HUES48 (cell line): ENCODE measurements around the gene GJA4.
"Not testable (repeated sequence)": the region's sequence is repeated elsewhere in the genome, so short reads cannot be mapped to it uniquely, and the experiment has no call there.

Experiments used
- H3K27ac ChIP-seq: one replicate; pipeline ENCODE4 v1.7.0; 2013; ENCODE audit warnings: low read depth, low read length, inconsistent platforms
- H3K27me3 ChIP-seq: 2 replicates; pipeline ENCODE4 v1.6.1; 2013; ENCODE audit warnings: mild to moderate bottlenecking, low read length; ENCODE audit not compliant: control insufficient read depth, insufficient read depth
- H3K36me3 ChIP-seq: 2 replicates; pipeline ENCODE4 v1.6.1; 2013; ENCODE audit warnings: low read length; ENCODE audit not compliant: control insufficient read depth, insufficient read depth
- H3K4me1 ChIP-seq: 2 replicates; pipeline ENCODE4 v1.6.1; 2013; ENCODE audit warnings: mild to moderate bottlenecking, low read length; ENCODE audit not compliant: control insufficient read depth, insufficient read depth
- H3K4me3 ChIP-seq: 2 replicates; pipeline ENCODE4 v1.5.1; 2013; ENCODE audit warnings: mild to moderate bottlenecking, low read depth, low read length
- H3K9ac ChIP-seq: 2 replicates; pipeline ENCODE4 v1.6.1; 2013; ENCODE audit warnings: mild to moderate bottlenecking, low read depth, low read length, moderate library complexity
- H3K9me3 ChIP-seq: 2 replicates; pipeline ENCODE4 v1.6.1; 2013; ENCODE audit warnings: low read length; ENCODE audit not compliant: control insufficient read depth, insufficient read depth

The GJA4 gene

DNA sequence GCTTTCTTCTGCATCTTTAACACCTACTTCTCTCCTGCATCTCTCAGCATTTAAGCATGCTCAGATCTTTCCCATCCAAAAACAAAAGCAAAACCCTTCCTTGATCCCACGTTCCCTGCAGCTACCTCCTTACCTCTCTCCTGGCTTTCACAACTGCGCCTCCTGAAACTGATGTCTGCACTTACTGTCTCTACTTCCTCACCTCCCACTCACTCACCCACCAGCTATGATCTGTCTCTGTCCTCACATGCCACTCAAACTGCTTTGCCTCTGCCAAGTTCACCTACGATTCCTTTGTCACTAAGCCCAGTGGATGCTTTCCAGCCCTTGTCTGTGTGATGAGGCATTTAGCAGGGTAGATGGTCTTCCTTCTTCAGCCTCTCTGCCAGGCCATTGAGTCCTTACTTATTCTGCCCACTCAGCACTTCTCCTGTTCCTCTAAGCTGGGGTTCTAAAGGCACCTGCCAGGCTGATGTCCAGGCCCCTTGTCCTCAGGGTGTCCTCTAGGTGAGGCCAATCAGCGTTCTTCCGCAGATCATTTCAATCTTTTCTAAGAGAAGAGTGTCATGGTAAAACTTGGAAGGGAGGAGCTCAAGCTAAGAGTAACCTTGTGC lies 21.8 kb upstream of the GJA4 start:
- Histone ChIP-seq H3K4me1 (no peaks in the 10 kb centered on the region), H3K36me3 (no peaks in the 10 kb centered on the region), H3K27ac (no peak overlapping the region), H3K9ac (no peak overlapping the region), H3K27me3 (no peaks in the 10 kb centered on the region), H3K9me3 (no peaks in the 10 kb centered on the region), H3K4me3 (no peak overlapping the region)

DNA sequence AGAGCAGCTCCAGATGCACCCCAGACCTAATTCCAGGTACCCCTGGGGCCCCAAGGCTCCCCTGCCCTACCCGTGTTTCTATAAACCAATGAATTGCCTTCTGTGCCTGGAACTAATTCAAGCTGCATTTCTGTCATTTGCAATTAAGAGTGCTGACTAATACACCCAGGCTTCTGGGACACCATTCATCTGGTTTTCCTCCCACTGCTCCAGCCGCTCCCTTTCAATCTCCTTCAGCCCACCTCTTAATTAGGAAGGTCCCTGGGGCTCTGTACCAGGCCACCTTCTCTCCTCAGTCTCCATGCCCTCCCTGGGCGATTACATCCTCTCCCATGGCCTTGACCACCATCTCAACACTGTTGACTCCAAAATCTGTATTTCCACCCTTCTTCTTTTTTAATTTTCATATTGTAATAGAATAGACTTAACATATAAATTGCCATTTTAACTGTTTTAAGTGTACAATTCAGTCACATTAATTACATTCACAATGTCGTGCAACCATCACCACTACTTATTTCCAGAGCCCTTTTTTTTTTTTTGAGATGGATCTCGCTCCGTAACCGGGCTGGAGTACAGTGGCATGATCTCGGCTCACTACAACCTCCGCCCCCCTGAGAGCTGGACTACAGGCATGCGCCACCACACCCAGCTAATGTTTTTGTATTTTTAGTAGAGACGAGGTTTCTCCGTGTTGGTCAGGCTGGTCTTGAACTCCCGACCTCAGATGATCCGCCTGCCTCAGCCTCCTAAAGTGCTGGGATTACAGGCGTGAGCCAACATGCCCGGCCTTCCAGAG lies 21.0 kb upstream of the GJA4 start:
- Histone ChIP-seq H3K9ac (no peak overlapping the region), H3K4me1 (no peaks in the 10 kb centered on the region), H3K9me3 (no peaks in the 10 kb centered on the region), H3K27ac (no peak overlapping the region), H3K27me3 (no peaks in the 10 kb centered on the region), H3K36me3 (no peaks in the 10 kb centered on the region), H3K4me3 (no peak overlapping the region)

DNA sequence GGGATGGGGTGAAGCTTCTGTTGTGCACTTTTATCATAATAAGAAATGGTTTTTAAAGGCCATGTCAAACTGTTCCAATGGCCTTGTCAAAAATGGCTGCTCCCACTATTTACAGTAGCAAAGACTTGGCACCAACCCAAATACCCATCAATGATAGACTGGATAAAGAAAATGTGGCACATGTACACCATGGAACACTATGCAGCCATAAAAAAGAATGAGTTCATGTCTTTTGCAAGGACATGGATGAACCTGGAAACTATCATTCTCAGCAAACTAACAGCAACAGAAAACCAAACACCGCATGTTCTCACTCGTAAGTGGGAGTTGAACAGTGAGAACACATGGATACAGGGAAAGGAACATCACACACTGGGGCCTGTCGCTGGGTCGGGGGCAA lies 19.7 kb upstream of the GJA4 start:
- H3K36me3 ChIP-seq, H3K9me3 ChIP-seq, H3K4me1 ChIP-seq, H3K27me3 ChIP-seq, H3K9ac ChIP-seq, H3K27ac ChIP-seq, H3K4me3 ChIP-seq: not testable (repeated sequence)

DNA sequence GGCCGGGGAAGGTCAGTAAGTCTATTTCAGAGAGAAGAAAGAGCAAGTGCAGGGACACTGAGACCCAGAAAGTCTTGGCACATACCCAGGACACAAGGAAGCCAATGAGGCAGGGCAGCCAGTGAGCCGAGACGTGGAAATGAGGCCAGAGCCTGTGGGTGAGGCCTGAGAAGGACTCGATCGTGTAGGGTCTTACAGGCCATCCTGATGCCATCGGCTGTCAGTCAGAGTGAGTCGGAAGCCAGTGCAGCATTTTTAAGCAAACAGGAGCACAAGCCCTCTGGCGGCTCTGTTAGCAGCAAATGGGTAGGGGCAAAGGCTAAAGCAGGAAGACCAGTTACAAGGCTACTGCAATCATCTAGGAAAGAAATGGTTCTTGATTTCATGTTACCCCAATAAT lies 17.8 kb upstream of the GJA4 start:
- no peaks in the 10 kb centered on the region for H3K9me3 ChIP-seq
- no peak overlapping the region for H3K4me3 ChIP-seq
- H3K27me3 ChIP-seq: peaks cover 6% of the 10 kb centered on the region
- no peaks in the 10 kb centered on the region for H3K36me3 ChIP-seq
- no peak overlapping the region for H3K27ac ChIP-seq
- H3K4me1 ChIP-seq: no peaks in the 10 kb centered on the region
- no peak overlapping the region for H3K9ac ChIP-seq

DNA sequence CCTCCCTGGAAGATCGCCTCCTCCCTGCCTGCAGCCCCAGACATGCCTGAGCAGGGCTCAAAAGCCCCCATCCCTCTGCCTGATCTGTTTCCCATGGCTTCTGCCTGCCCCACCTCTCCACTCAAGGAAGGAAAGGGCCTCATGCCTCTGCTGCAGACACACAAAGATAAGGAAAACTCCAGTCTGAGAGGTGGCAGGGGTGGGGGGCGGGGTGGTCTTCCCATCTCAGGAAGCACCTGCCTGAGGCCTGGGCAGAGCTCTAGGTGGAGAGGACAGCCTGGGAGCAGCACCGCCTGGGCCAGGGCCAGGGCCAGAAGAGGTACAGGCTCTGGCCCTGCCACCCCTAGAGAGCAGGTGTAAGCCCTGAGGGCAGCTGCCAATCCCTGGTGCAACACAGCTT lies 15.9 kb upstream of the GJA4 start:
- H3K9me3 ChIP-seq: no peaks in the 10 kb centered on the region
- H3K9ac ChIP-seq: no peak overlapping the region
- H3K36me3 ChIP-seq: no peaks in the 10 kb centered on the region
- 0 out of 2 replicates have a peak, but pooled peaks cover 4% of the 10 kb centered on the region for H3K4me1 ChIP-seq
- H3K27ac ChIP-seq: no peak overlapping the region
- peaks cover 26% of the 10 kb centered on the region for H3K27me3 ChIP-seq
- H3K4me3 ChIP-seq: no peak overlapping the region

DNA sequence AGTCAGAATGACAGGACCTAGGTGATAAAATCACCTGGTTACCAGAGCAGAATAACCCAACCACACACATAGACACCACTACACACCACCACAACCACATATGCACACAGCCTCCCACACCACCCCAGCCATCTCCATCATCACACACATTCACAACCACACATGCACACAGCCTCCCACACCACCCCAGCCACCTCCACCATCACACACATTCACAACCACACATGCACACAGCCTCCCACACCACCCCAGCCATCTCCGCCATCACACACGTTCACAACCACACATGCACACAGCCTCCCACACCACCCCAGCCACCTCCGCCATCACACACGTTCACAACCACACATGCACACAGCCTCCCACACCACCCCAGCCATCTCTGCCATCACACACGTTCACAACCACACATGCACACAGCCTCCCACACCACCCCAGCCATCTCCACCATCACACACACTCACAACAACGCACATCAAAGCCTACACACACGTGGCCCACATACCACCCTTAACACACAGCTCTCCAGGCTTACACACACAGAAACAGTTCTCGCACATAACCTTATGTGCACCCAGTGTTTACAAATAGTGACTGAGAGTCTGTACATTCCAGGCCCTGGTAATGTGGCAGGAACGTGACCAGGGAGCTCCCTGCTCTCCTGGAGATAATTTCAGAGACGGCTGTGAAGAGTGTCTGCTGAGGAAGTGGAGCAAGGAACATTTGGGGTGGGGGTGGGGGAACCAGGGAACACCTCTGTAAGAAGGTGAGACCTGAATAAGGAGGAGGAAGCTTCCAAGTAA lies 15.1 kb upstream of the GJA4 start:
- Histone ChIP-seq H3K4me1 (peaks cover 10% of the 10 kb centered on the region; the same call in 1 of the 2 replicates), H3K36me3 (no peaks in the 10 kb centered on the region), H3K4me3 (no peak overlapping the region), H3K9me3 (no peaks in the 10 kb centered on the region), H3K9ac (no peak overlapping the region), H3K27ac (no peak overlapping the region), H3K27me3 (peaks cover 34% of the 10 kb centered on the region)

DNA sequence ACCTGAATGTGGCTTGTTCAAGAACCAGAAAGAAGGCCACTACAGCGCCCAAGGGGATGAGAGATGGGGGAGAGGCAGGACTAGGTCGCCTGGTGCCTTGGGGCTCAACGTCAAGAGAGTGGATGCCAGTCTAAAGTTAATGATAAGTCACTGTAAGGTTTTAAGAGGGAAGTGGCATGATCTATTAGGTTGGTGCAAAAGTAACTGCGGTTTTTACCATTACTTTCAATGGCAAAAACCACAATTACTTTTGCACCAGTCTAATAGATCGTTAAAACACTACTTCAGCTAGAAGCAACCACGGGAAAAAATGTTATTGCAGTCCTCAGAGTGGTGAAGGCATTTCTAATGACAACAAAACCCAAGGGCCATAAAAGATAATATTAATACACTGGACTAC lies 14.4 kb upstream of the GJA4 start:
- peaks cover 10% of the 10 kb centered on the region; the same call in 1 of the 2 replicates for H3K4me1 ChIP-seq
- H3K9ac ChIP-seq: no peak overlapping the region
- no peak overlapping the region for H3K27ac ChIP-seq
- peaks cover 34% of the 10 kb centered on the region for H3K27me3 ChIP-seq
- no peaks in the 10 kb centered on the region for H3K9me3 ChIP-seq
- no peaks in the 10 kb centered on the region for H3K36me3 ChIP-seq
- H3K4me3 ChIP-seq: no peak overlapping the region

DNA sequence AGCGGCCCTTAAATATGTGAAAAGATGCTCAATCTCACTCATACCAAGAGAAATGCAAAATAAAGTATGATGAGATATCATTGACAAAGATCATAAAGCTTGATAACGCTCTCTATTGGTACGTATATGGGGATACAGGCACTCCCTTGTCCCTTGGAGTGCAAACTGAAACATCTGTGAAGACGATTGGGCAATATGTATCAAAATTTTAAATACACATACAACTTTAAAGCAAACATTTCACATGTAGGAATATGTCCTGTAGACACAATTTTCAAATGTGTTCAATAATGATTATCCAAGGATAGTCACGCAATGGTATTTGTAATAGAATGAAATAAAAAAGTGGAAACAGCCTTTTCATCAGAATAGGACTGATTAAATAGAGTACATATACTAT lies 13.8 kb upstream of the GJA4 start:
- Histone ChIP-seq H3K27me3 (peaks cover 34% of the 10 kb centered on the region), H3K4me3 (no peak overlapping the region), H3K4me1 (peaks cover 10% of the 10 kb centered on the region; the same call in 1 of the 2 replicates), H3K9ac (no peak overlapping the region), H3K27ac (no peak overlapping the region), H3K36me3 (no peaks in the 10 kb centered on the region), H3K9me3 (no peaks in the 10 kb centered on the region)

DNA sequence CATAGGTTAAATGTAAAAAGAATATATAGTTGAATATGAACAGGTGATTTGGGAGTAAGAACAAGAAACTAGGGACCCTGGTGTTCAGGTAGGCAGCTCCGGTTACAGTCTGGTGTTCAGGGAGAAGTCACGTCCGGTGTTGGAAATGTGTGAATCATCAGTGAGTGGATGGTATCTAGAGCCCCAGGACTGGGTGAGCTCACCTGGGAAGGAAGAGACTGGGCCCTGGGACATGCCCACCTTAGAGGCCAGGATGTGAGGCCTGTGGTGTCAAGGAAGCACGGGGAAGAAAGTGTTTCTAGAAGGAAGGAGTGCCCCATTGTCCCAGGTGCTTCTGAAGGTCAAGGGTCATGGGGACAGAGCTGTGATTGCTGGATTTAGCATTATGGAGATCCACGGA lies 13.3 kb upstream of the GJA4 start:
- peaks cover 10% of the 10 kb centered on the region; the same call in 1 of the 2 replicates for H3K4me1 ChIP-seq
- peaks cover 34% of the 10 kb centered on the region for H3K27me3 ChIP-seq
- H3K9me3 ChIP-seq: no peaks in the 10 kb centered on the region
- no peak overlapping the region for H3K27ac ChIP-seq
- no peaks in the 10 kb centered on the region for H3K36me3 ChIP-seq
- no peak overlapping the region for H3K4me3 ChIP-seq
- H3K9ac ChIP-seq: no peak overlapping the region

DNA sequence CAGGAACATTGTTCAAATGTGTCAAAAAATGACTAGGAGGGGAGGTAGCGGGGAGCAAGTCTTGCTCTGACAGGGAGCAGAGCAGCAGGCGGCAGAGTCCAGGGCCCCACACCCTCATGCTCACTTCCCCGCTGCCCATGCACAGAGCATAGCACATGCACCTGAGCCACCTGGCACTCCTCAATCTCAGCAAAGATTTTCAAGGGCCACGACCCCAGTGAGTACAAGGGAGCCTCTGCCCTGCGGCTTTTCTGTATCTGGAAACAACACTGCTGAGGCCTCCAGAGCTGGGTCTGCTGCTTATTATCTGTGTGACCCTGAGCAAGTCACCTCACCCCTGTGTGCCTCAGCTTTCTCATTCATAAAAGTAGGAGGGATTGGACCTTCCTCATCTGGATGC lies 12.8 kb upstream of the GJA4 start:
- no peak overlapping the region for H3K27ac ChIP-seq
- H3K4me1 ChIP-seq: peaks cover 10% of the 10 kb centered on the region; the same call in 1 of the 2 replicates
- no peaks in the 10 kb centered on the region for H3K36me3 ChIP-seq
- no peak overlapping the region for H3K4me3 ChIP-seq
- no peak overlapping the region for H3K9ac ChIP-seq
- peaks cover 34% of the 10 kb centered on the region for H3K27me3 ChIP-seq
- H3K9me3 ChIP-seq: no peaks in the 10 kb centered on the region

DNA sequence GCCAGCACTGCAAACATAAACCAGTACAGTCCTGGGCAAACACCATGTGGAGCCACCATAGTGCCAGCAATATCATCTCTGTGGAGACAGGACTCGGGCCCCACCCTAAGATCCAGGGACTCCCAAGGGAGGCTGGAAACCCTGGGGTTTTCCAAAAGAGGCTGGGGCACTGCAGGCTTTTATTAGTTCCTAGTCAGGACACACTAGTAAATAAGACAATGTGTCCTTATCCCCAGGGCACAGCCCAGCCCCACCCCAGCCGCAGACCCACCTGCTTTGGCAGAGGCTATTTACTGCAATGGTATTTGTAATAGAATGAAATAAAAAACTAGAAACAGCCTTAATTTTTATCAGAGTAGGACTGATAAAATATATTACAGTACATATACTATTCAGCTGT lies 12.3 kb upstream of the GJA4 start:
- peak overlapping the region; percentile 74 for H3K4me3 ChIP-seq
- no peaks in the 10 kb centered on the region for H3K36me3 ChIP-seq
- H3K4me1 ChIP-seq: peaks cover 10% of the 10 kb centered on the region; the same call in 1 of the 2 replicates
- no peaks in the 10 kb centered on the region for H3K9me3 ChIP-seq
- H3K9ac ChIP-seq: no peak overlapping the region
- H3K27ac ChIP-seq: no peak overlapping the region
- peaks cover 34% of the 10 kb centered on the region for H3K27me3 ChIP-seq
